HepG2 (cell line): ENCODE data around the gene NKIRAS1. TPM values are rescaled to one million over a fixed set of nuclear protein-coding genes. Genes with fewer than 3 reads are reported as not detected.

Experiments
- ATAC-seq: fragments of 200-7000 bp; cut with Tn5 transposase; 3 replicates; pipeline ENCODE4 v1.9.1; 2020; ENCODE audit warnings: mild to moderate bottlenecking, moderate library complexity
- BruUV-seq: library from RNA; stranded (reverse); fragments of 400-500 nt; replicated peaks from 2 replicates; lab custom pipeline; 2021; lab: Mats Ljungman, UMichigan
- CTCF ChIA-PET: fragments of 300-600 bp; formaldehyde crosslinking; extraction: SDS; loops from one replicate; lab custom pipeline; 2021; ENCODE audit warnings: low total read pairs, inconsistent platforms, low intra/inter-chr PET ratio; lab: Yijun Ruan, JAX
- POLR2A ChIA-PET: fragments of 350-600 bp; sonication (Branson Sonifier 250); formaldehyde crosslinking; loops from one replicate; lab custom pipeline; 2020; ENCODE audit warnings: antibody characterized with exemption, inconsistent platforms; lab: Yijun Ruan, JAX
- DNase-seq: peaks from one replicate; pipeline ENCODE4 v3.0.0-alpha.2; 2015; ENCODE audit warnings: low spot score
- FAIRE-seq: peaks from 3 replicates; lab custom pipeline; 2011; peaks lifted over from hg19 to GRCh38; lab: Jason Lieb, UNC
- H2AFZ ChIP-seq: one replicate; pipeline ENCODE4 v1.6.1; 2011; ENCODE audit warnings: low read length, inconsistent platforms
- H3K27ac ChIP-seq: fragments of 300-600 bp; 3 replicates; pipeline ENCODE4 v1.8.0; 2011; ENCODE audit warnings: mixed run types, mild to moderate bottlenecking, mixed read lengths, low read length, inconsistent platforms; ENCODE audit not compliant: insufficient read depth; ENCODE audit errors: extremely low read length
- H3K27me3 ChIP-seq, 2 experiments: fragments of 200-600 bp in 1 of 2; 2 replicates in 1 of 2; 3 replicates in 1 of 2; pipeline versions ENCODE4 v1.6.0 to v1.8.0; 2011; ENCODE audit warnings: low read length in 2 of 2, mild to moderate bottlenecking in 2 of 2, moderate library complexity in 2 of 2, inconsistent platforms in 1 of 2; ENCODE audit not compliant: insufficient read depth in 2 of 2, control insufficient read depth in 1 of 2
- H3K36me3 ChIP-seq, 2 experiments: fragments of 200-600 bp in 1 of 2; replicated peaks in 1 of 2; 2 replicates in 1 of 2; 3 replicates in 1 of 2; pipeline versions ENCODE4 v1.5.1 to v1.8.0; 2011; ENCODE audit warnings: low read length in 2 of 2, inconsistent platforms in 1 of 2; ENCODE audit not compliant: insufficient read depth in 2 of 2, control insufficient read depth in 1 of 2
- H3K4me1 ChIP-seq: 2 replicates; pipeline ENCODE4 v1.5.1; 2012; ENCODE audit warnings: low read length, inconsistent platforms; ENCODE audit not compliant: insufficient read depth
- H3K4me2 ChIP-seq: 2 replicates; pipeline ENCODE4 v1.6.0; 2011; ENCODE audit warnings: low read depth, low read length, inconsistent platforms
- H3K4me3 ChIP-seq, 3 experiments: fragments of 200-600 bp in 1 of 3; sonication (generic), shearing (Covaris generic) in 1 of 3; replicated peaks in 1 of 3; 2 replicates each; pipeline ENCODE4 v1.5.1; 2011 to 2016; ENCODE audit warnings: low read length in 3 of 3, inconsistent platforms in 2 of 3, low read depth in 2 of 3, mild to moderate bottlenecking in 2 of 3, control low read depth in 1 of 3, mixed read lengths in 1 of 3; ENCODE audit not compliant: insufficient read depth in 1 of 3
- H3K79me2 ChIP-seq: one replicate; pipeline ENCODE4 v1.6.1; 2011; ENCODE audit warnings: low read length, inconsistent platforms; ENCODE audit not compliant: insufficient read depth
- H3K9ac ChIP-seq: 2 replicates; pipeline ENCODE4 v1.6.0; 2011; ENCODE audit warnings: mild to moderate bottlenecking, low read depth, low read length, inconsistent platforms; ENCODE audit not compliant: insufficient read depth
- H3K9me3 ChIP-seq: 2 replicates; pipeline ENCODE4 v1.5.1; 2012; ENCODE audit warnings: mild to moderate bottlenecking, low read length
- H4K20me1 ChIP-seq: 2 replicates; pipeline ENCODE4 v1.6.0; 2011; ENCODE audit warnings: inconsistent platforms, mild to moderate bottlenecking, low read length, moderate library complexity; ENCODE audit not compliant: insufficient read depth
- FOXA1 ChIP-seq, 2 experiments: fragments of 450-650 bp in 1 of 2; sonication (generic) in 1 of 2; formaldehyde crosslinking in 1 of 2; IDR thresholded peaks; 2 replicates each; pipeline versions ENCODE4 v1.4.0 to v1.6.1; 2016 to 2020; ENCODE audit warnings: missing genetic modification reagents in 1 of 2
- FOXA3 ChIP-seq: IDR thresholded peaks from 2 replicates; pipeline ENCODE4 v1.6.1; 2016; ENCODE audit warnings: missing genetic modification reagents, missing compliant biosample characterization
- RAD51 ChIP-seq: fragments of 450-650 bp; IDR thresholded peaks from 2 replicates; pipeline ENCODE4 v1.6.1; 2016; ENCODE audit warnings: borderline replicate concordance
- SMC3 ChIP-seq: IDR thresholded peaks from 2 replicates; pipeline ENCODE4 v1.6.1; 2011; ENCODE audit warnings: low read length, improper control_type of control experiment
- TBX2 ChIP-seq: sonication (generic); formaldehyde crosslinking; IDR thresholded peaks from 2 replicates; pipeline ENCODE4 v1.5.0; 2020; ENCODE audit warnings: missing genetic modification reagents, mild to moderate bottlenecking, borderline replicate concordance
- XRCC5 ChIP-seq: fragments of 200-400 bp; formaldehyde crosslinking; optimal IDR thresholded peaks from 2 replicates; pipeline ENCODE3; 2017; ENCODE audit warnings: mild to moderate bottlenecking, low read length
- YEATS2 ChIP-seq: sonication (generic); formaldehyde crosslinking; IDR thresholded peaks from 2 replicates; pipeline ENCODE4 v1.4.0; 2020; ENCODE audit warnings: missing genetic modification reagents, borderline replicate concordance
- ZBTB1 ChIP-seq: sonication (generic); formaldehyde crosslinking; IDR thresholded peaks from 2 replicates; pipeline ENCODE4 v1.4.0; 2020; ENCODE audit warnings: missing genetic modification reagents, borderline replicate concordance
- ZNF710 ChIP-seq: sonication (generic); formaldehyde crosslinking; IDR thresholded peaks from 2 replicates; pipeline ENCODE4 v1.5.0; 2020; ENCODE audit warnings: mild to moderate bottlenecking, missing genetic modification reagents, borderline replicate concordance
- ZNF768 ChIP-seq: sonication (generic); formaldehyde crosslinking; IDR thresholded peaks from 2 replicates; pipeline ENCODE4 v1.4.0; 2020; ENCODE audit warnings: missing genetic modification reagents
- in situ Hi-C: cut with HindIII; loops from 2 replicates; pipeline ENCODE4 v1.10.0; 2017; ENCODE audit warnings: low pct_unique_long_range_greater_than_20kb; ENCODE audit not compliant: extremely low pct_ligation_motif_present
- intact Hi-C: fragments of 100-400 bp; cut with micrococcal nuclease; formaldehyde crosslinking; loops from one replicate; pipeline ENCODE4 v1.10.0; 2022; ENCODE audit not compliant: unreplicated experiment
- polyA plus RNA-seq, 8 experiments: library from polyadenylated mRNA; depleted of rRNA in 3 of 8; stranded (reverse) in 7 of 8; unstranded in 1 of 8; fragments of >200 nt; fragmentation: Illumina TruSeq in 4 of 8; extraction: Trizol in 4 of 8; gene quantifications; 2 replicates each; pipeline versions ENCODE4 v1.2.1 to v1.2.3, GENCODE V29; 2011 to 2016; ENCODE audit warnings: low read depth in 4 of 8, missing spikeins in 1 of 8, mixed read lengths in 1 of 8; ENCODE audit not compliant: insufficient read depth in 1 of 8
- total RNA-seq, 5 experiments: library from RNA; depleted of rRNA; stranded (reverse); fragments of >200 nt; fragmentation: Illumina TruSeq; extraction: Trizol; gene quantifications; 2 replicates each; pipeline ENCODE4 v1.2.3, GENCODE V29; 2016; ENCODE audit warnings: low read depth in 1 of 5

NKIRAS1 gene
- total and polyA plus RNA-seq, 2 of the 13 experiments (the other 11 are each of a cell fraction or from before 2014, with no cell fraction given) = 4.3 to 8.0 TPM

- peaks cover 33% of the 10 kb centered on the region for H4K20me1 ChIP-seq
- peaks cover 70% of the 10 kb centered on the region for H3K79me2 ChIP-seq
- in situ Hi-C loops = no loop called here
- no peak for ATAC-seq
- DNase-seq = no peak
- H3K27ac ChIP-seq = no peak overlapping the region
- intact Hi-C loops = no loop called here
- 0 out of 2 replicates have a peak overlapping the region, but pooled peaks have one; percentile 16 for H3K4me2 ChIP-seq
- H2AFZ ChIP-seq = no peak overlapping the region
- POLR2A ChIA-PET = interaction anchor here (2.4 kb wide), 1 partner anchor 33 kb away, joined by 14 read pairs; the partner anchor contains the start of genes NKIRAS1 and RPL15
- H3K36me3 ChIP-seq = peaks cover 0 to 7% of the 10 kb centered on the region in 2 experiments; a peak in 1 of 5 replicates
- CTCF ChIA-PET = no interaction called here
- no TSS peak for BruUV-seq
- TF ChIP-seq ZBTB1 (CRISPR knock-in tag) (no peak), YEATS2 (CRISPR knock-in tag) (no peak), ZNF768 (CRISPR knock-in tag) (no peak), TBX2 (CRISPR knock-in tag) (no peak)
- no peaks in the 10 kb centered on the region for H3K27me3 ChIP-seq
- peaks cover 52% of the 10 kb centered on the region for H3K4me1 ChIP-seq
- H3K9me3 ChIP-seq = no peaks in the 10 kb centered on the region
- FAIRE-seq = no peak
- no peak overlapping the region for H3K9ac ChIP-seq
- H3K4me3 ChIP-seq = no peak overlapping the region
These were observed 33.5 kb upstream of the NKIRAS1 start for GRCh38 chr3:23950293-23950692.

- TF ChIP-seq XRCC5 (no peak), SMC3 (0 out of 2 replicates have a peak, but pooled peaks have one; percentile 8), RAD51 (no peak), FOXA1 (IDR thresholded peaks at IDR 0.05) (no peak), FOXA1 (CRISPR knock-in tag; IDR thresholded peaks at IDR 0.05) (peak; percentile 94), ZNF710 (CRISPR knock-in tag) (no peak), FOXA3 (CRISPR knock-in tag) (peak; percentile 66; the same call in 1 of the 2 replicates)
- BruUV-seq = no TSS peak
- Histone ChIP-seq H3K27me3 (no peaks in the 10 kb centered on the region), H3K4me2 (0 out of 2 replicates have a peak overlapping the region, but pooled peaks have one; percentile 16), H3K79me2 (peaks cover 70% of the 10 kb centered on the region), H3K36me3 (peaks cover 0 to 5% of the 10 kb centered on the region in 2 experiments; a peak in 1 of 5 replicates), H3K9ac (no peak overlapping the region), H4K20me1 (peaks cover 33% of the 10 kb centered on the region), H2AFZ (no peak overlapping the region), H3K4me3 (no peak overlapping the region), H3K4me1 (peaks cover 52% of the 10 kb centered on the region), H3K27ac (no peak overlapping the region), H3K9me3 (no peaks in the 10 kb centered on the region)
- DNase-seq (peak; percentile 52), FAIRE-seq (peak; percentile 84), ATAC-seq (peak; percentile 46)
- ChIA-PET POLR2A (interaction anchor here (2.4 kb wide), 1 partner anchor 33 kb away, joined by 14 read pairs; the partner anchor contains the start of genes NKIRAS1 and RPL15), CTCF (no interaction called here)
- in situ Hi-C loops (no loop called here), intact Hi-C loops (no loop called here)
These were observed 33.0 kb upstream of the NKIRAS1 start for GRCh38 chr3:23949784-23950183.
